Panc1 (cell line): Measurements from ENCODE around the gene ATP13A3.

Source experiments
- CTCF ChIP-seq: fragments of 450-650 bp; IDR thresholded peaks from 2 replicates; pipeline ENCODE4 v1.5.1; 2017; ENCODE audit warnings: mild to moderate bottlenecking
- POLR2AphosphoS5 ChIP-seq: IDR thresholded peaks from 2 replicates; pipeline ENCODE4 v1.6.1; 2012; ENCODE audit warnings: mild to moderate bottlenecking, low read depth, low read length, moderate library complexity
- REST ChIP-seq, 2 experiments: IDR thresholded peaks; 2 replicates each; pipeline ENCODE4 v1.6.1; 2011 to 2012; ENCODE audit warnings: low read depth in 2 of 2, control low read depth in 1 of 2, low read length in 1 of 2, mild to moderate bottlenecking in 1 of 2, moderate library complexity in 1 of 2; ENCODE audit not compliant: insufficient read depth in 1 of 2
- SIN3A ChIP-seq: IDR thresholded peaks from 2 replicates; pipeline ENCODE4 v1.6.1; 2012; ENCODE audit warnings: low read depth, mild to moderate bottlenecking, low read length, moderate library complexity, borderline replicate concordance; ENCODE audit not compliant: insufficient read depth
- TCF7L2 ChIP-seq: IDR thresholded peaks from 2 replicates; pipeline ENCODE4 v1.6.1; 2011; ENCODE audit warnings: mild to moderate bottlenecking, low read depth, low read length, inconsistent platforms

- no peak for TF ChIP-seq CTCF
- no peak for TF ChIP-seq REST (IDR thresholded peaks at IDR 0.05; ENCODE audit: insufficient read depth in 1 of 2, low read depth in 2 of 2, low read length in 1 of 2)
- TF ChIP-seq TCF7L2: no peak
- TF ChIP-seq POLR2AphosphoS5: no peak
- TF ChIP-seq SIN3A: no peak
Observed at GRCh38 chr3:194518652-194519051, 31.9 kb upstream of the ATP13A3 start.
